Measurements from ENCODE around the gene TMEFF1.

The TMEFF1 gene

DNA sequence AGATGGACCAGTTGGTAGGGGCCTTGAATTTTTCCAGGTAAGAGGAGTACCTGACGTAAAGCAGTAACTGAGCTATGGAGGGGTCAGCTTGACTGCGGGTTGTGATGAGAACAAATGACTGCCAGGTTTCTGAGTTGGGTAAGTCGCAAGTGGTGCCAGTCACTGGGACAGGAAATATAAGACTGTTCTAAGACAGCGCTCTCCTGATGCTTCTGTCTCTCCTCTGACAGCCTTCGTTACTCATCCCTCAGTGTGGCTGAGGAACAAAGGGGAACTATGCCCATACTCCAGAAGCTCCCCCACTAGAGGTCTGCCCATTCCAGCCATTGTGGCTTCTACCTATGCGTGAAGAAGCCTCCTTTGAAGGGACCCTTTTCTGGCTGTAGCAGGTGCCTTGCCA lies 118.2 kb downstream of the TMEFF1 start:
- TF ChIP-seq, protein P1, sequence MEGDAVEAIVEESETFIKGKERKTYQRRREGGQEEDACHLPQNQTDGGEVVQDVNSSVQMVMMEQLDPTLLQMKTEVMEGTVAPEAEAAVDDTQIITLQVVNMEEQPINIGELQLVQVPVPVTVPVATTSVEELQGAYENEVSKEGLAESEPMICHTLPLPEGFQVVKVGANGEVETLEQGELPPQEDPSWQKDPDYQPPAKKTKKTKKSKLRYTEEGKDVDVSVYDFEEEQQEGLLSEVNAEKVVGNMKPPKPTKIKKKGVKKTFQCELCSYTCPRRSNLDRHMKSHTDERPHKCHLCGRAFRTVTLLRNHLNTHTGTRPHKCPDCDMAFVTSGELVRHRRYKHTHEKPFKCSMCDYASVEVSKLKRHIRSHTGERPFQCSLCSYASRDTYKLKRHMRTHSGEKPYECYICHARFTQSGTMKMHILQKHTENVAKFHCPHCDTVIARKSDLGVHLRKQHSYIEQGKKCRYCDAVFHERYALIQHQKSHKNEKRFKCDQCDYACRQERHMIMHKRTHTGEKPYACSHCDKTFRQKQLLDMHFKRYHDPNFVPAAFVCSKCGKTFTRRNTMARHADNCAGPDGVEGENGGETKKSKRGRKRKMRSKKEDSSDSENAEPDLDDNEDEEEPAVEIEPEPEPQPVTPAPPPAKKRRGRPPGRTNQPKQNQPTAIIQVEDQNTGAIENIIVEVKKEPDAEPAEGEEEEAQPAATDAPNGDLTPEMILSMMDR (conservative IDR thresholded peaks at IDR 0.05; ENCODE audit: low read length), result no peak
- no peak for DNase-seq (ENCODE audit: low read depth)
- H3K4me3 ChIP-seq (ENCODE audit: low read length), result no peak overlapping the region

DNA sequence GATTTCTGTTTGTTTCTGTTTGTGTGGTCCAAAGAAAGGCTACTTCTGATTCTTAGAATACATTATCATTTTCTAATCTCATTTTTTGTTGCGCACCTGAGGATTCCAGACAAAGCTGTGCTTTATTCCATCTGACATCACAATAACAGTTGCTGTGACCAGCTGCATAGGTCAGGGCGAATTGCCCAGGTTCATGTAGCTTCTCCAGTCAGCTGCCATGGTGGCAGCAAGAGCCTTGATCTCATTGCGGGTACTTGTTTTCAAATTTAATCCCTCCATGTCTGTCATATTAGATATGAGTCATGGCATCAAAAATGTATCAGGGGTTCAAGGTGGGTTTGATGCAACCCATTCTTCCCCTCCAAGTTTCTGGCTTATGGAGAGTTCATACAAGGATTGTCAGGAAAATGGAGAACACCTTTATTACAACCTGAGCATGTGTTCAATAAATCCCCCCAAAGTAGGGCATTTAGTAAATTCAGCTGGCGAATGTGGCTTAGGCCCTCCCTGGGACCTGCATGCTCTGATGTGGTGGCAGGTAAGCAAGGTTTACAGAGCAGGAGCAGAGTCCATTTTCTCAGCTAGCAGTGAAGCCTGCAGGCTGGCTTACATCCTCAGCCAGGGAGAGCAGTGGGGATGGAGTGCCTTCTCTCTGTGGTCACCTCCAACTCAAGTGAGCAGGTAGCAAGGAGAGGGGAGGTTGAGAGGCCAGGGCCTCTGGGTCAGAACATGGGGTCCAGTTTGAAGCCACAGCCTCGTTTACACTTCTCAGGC lies 118.9 kb downstream of the TMEFF1 start:
- TF ChIP-seq, protein P1 (conservative IDR thresholded peaks at IDR 0.05; ENCODE audit: low read length), result no peak
- H3K4me3 ChIP-seq (ENCODE audit: low read length), result no peak overlapping the region
- no peak for DNase-seq (ENCODE audit: low read depth)

DNA sequence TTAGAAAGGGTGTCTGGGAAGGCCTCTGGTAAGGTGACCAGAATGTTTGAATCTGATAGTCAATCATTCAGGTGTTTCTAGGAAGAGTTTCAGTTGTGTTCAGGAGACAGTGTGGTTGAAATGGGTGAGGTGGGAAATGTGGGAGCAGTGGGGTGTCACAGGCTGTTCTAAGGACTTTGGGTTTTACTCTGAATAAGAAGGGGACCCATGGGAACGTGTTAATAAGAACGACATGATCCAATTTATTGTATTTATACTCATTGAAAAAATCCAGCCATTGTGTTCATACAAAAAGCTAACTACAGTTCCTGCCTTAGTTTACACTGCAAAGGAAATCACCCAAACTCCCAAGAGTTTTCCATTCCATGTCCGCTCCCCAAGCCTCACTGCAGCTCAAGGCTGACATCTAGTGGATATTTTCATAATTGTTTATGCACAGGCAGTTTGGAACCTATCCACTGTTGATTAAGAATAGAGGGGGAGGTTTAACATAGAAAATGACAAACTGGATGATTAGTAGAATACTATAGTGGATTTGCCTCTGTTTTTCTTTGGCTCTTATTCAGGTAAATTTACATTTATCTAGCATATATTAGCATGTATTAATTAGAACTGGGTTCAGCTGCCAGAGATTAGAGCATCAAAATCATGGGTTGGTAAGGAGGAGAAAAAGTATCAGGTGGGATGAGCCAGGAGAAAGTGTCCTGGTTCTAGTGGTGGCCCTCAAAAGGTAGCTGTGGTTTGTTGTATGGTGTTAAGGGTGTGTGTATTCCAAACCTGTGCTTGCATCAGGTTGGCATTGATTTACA lies 122.6 kb downstream of the TMEFF1 start:
- DNase-seq (ENCODE audit: low read depth), result peak; percentile 51
- TF ChIP-seq, protein P1 (conservative IDR thresholded peaks at IDR 0.05; ENCODE audit: low read length), result peak; percentile 90
- H3K4me3 ChIP-seq (ENCODE audit: low read length), result no peak overlapping the region

DNA sequence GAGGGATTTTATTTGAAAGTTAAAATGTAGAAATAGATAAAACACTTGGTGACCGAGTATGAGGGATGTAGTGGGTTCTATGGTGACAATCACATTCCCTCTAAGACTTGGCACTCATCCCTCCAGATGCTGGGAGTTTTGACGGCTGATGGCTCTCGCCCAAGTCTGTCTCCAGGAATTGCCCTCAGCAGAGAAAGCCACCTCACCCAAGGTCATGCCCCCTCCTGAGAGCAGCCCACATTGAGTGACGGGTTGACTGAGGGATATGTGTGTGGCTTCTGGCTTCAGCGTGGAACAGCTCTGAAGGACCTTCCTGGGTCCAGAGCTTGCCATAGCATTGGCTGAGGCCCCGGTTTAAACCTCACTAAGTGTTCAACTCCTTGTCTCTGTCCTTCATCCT lies 124.3 kb downstream of the TMEFF1 start:
- TF ChIP-seq, protein P1 (conservative IDR thresholded peaks at IDR 0.05; ENCODE audit: low read length), result no peak
- no peak for DNase-seq (ENCODE audit: low read depth)
- H3K4me3 ChIP-seq (ENCODE audit: low read length), result no peak overlapping the region

DNA sequence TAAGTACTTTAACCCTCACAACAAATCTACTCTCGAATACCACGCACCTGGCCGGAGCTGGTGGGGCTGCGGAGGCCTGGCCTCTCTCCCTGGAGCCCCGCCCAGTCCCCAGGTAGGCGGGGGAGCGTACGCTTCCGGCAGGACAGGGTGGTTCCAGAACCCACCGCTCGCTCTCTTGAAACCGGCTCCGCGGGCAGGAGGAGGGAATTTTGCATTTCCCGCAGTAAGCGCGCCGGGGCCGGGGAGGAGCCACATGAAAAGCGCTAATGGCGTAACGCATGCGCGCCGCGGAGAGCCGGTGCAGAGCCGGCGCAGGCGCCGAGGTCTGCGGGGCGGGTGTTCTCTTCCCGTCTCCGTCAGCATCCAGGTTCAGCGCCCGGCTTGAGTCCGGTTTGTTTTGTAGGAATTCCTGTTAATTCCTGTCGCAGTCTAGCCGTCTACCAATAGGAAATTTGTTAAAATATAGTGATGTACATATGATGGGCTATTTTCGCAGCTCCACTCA lies 125.7 kb downstream of the TMEFF1 start:
- DNase-seq (ENCODE audit: low read depth), result peak; percentile 69
- H3K4me3 ChIP-seq (ENCODE audit: low read length), result peak overlapping the region; percentile 67
- TF ChIP-seq, protein P1 (conservative IDR thresholded peaks at IDR 0.05; ENCODE audit: low read length), result no peak

DNA sequence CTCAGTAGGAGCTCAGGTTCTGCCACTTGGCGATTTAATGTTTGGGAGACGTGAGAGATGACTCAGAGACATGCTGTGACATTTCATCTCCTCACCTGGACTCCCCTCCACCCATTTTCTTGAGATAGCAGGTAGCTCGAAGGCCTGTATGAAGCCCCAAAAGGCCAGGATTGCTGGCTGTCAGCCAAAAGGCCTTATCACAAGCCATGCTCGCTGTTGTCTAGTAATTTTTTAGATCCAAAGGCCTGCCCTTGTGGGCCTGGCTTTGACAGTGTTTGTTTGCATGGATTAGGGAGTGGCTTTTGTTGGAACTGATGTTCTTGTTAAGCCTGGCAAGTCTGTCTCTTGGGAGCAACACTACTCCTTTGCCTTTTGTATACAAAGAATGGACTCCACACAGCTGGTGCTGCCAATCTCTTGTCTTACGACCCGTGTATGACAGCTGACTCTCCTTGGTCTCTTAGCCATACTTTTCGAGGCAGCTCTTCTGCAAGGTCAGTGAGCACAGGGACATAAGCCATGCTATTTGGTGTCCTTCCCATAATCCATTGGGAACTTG lies 127.7 kb downstream of the TMEFF1 start:
- no peak for DNase-seq (ENCODE audit: low read depth)
- H3K4me3 ChIP-seq (ENCODE audit: low read length), result no peak overlapping the region
- TF ChIP-seq, protein P1 (conservative IDR thresholded peaks at IDR 0.05; ENCODE audit: low read length), result no peak

Measured in AG10803 (cell line).